IMR-90 (cell line): ENCODE results near the gene CORO7. TPM values are rescaled to one million over a fixed set of nuclear protein-coding genes. Genes with fewer than 3 reads are reported as not detected.

Experiments used
- ATAC-seq: fragments of 200-7000 bp; cut with Tn5 transposase; 2 replicates; pipeline ENCODE4 v1.9.1; 2020; ENCODE audit warnings: low read depth, mild to moderate bottlenecking, moderate library complexity
- BruUV-seq: library from RNA; stranded (reverse); fragments of 400-500 nt; replicated peaks from 2 replicates; lab custom pipeline; 2021; lab: Mats Ljungman, UMichigan
- CTCF ChIA-PET: fragments of 300-600 bp; formaldehyde crosslinking; extraction: SDS; loops from one replicate; lab custom pipeline; 2021; ENCODE audit warnings: antibody characterized with exemption; lab: Yijun Ruan, JAX
- POLR2A ChIA-PET: fragments of 300-600 bp; sonication (Branson Sonifier 250); formaldehyde crosslinking; loops from one replicate; lab custom pipeline; 2022; ENCODE audit warnings: antibody characterized with exemption; ENCODE audit not compliant: unreplicated experiment; lab: Charles Lee
- DNase-seq: peaks from one replicate; pipeline ENCODE4 v3.0.0; 2013
- H2AFZ ChIP-seq: replicated peaks from 2 replicates; pipeline ENCODE3; 2013; ENCODE audit warnings: low read length, mild to moderate bottlenecking; ENCODE audit not compliant: poor library complexity
- H2AK5ac ChIP-seq: 2 replicates; pipeline ENCODE4 v1.6.1; 2013; ENCODE audit warnings: low read depth, low read length, inconsistent platforms
- H2AK9ac ChIP-seq: replicated peaks from 2 replicates; pipeline ENCODE3; 2013; ENCODE audit warnings: mild to moderate bottlenecking, low read depth, low read length, moderate library complexity; ENCODE audit not compliant: poor library complexity
- H2BK120ac ChIP-seq: 2 replicates; pipeline ENCODE4 v1.6.1; 2013; ENCODE audit warnings: low read depth, low read length, inconsistent platforms
- H2BK15ac ChIP-seq: 3 replicates; pipeline ENCODE4 v1.6.1; 2013; ENCODE audit warnings: low read depth, low read length, inconsistent platforms
- H2BK20ac ChIP-seq: 2 replicates; pipeline ENCODE4 v1.6.1; 2013; ENCODE audit warnings: low read depth, mild to moderate bottlenecking, inconsistent platforms, low read length, moderate library complexity
- H2BK5ac ChIP-seq: 2 replicates; pipeline ENCODE4 v1.6.1; 2013; ENCODE audit warnings: mild to moderate bottlenecking, low read depth, low read length, inconsistent platforms; ENCODE audit not compliant: poor library complexity, severe bottlenecking
- H3K14ac ChIP-seq: replicated peaks from 2 replicates; pipeline ENCODE4 v1.6.1; 2013; ENCODE audit warnings: low read depth, low read length, inconsistent platforms
- H3K18ac ChIP-seq: 2 replicates; pipeline ENCODE4 v1.6.1; 2013; ENCODE audit warnings: low read depth, low read length, control low read depth
- H3K23ac ChIP-seq: 2 replicates; pipeline ENCODE4 v1.6.1; 2013; ENCODE audit warnings: low read depth, low read length, inconsistent platforms
- H3K27ac ChIP-seq: 2 replicates; pipeline ENCODE4 v1.5.1; 2013; ENCODE audit warnings: mild to moderate bottlenecking, control low read depth, low read length; ENCODE audit not compliant: insufficient read depth
- H3K27me3 ChIP-seq: 2 replicates; pipeline ENCODE4 v1.6.1; 2013; ENCODE audit warnings: low read length; ENCODE audit not compliant: control insufficient read depth, insufficient read depth
- H3K36me3 ChIP-seq: 2 replicates; pipeline ENCODE4 v1.6.1; 2013; ENCODE audit warnings: low read length, mixed read lengths; ENCODE audit not compliant: control insufficient read depth, insufficient read depth
- H3K4ac ChIP-seq: 2 replicates; pipeline ENCODE4 v1.6.1; 2013; ENCODE audit warnings: low read depth, low read length, inconsistent platforms
- H3K4me1 ChIP-seq: 2 replicates; pipeline ENCODE4 v1.6.1; 2013; ENCODE audit warnings: low read length, mixed read lengths; ENCODE audit not compliant: control insufficient read depth, insufficient read depth
- H3K4me2 ChIP-seq: 2 replicates; pipeline ENCODE4 v1.6.1; 2013; ENCODE audit warnings: low read depth, mild to moderate bottlenecking, control low read depth, low read length, moderate library complexity
- H3K4me3 ChIP-seq: 2 replicates; pipeline ENCODE4 v1.5.1; 2013; ENCODE audit warnings: low read depth, mild to moderate bottlenecking, control low read depth, low read length, moderate library complexity; ENCODE audit not compliant: insufficient read depth
- H3K56ac ChIP-seq: 2 replicates; pipeline ENCODE4 v1.6.1; 2013; ENCODE audit warnings: low read length, inconsistent platforms; ENCODE audit not compliant: insufficient read depth; ENCODE audit errors: extremely low read depth
- H3K79me1 ChIP-seq, 2 experiments: 2 replicates each; pipeline ENCODE4 v1.6.1; 2013; ENCODE audit warnings: low read length in 2 of 2, inconsistent platforms in 1 of 2, low read depth in 1 of 2
- H3K9ac ChIP-seq: 2 replicates; pipeline ENCODE4 v1.6.1; 2013; ENCODE audit warnings: low read depth, low read length, control low read depth
- H3K9me1 ChIP-seq: 2 replicates; pipeline ENCODE4 v1.6.1; 2013; ENCODE audit warnings: low read length, inconsistent platforms; ENCODE audit not compliant: insufficient read depth
- H3K9me3 ChIP-seq: 2 replicates; pipeline ENCODE4 v1.6.1; 2013; ENCODE audit warnings: low read length; ENCODE audit not compliant: control insufficient read depth, insufficient read depth
- H4K20me1 ChIP-seq: 2 replicates; pipeline ENCODE4 v1.6.1; 2013; ENCODE audit warnings: low read length, inconsistent platforms; ENCODE audit not compliant: insufficient read depth
- H4K5ac ChIP-seq: 2 replicates; pipeline ENCODE4 v1.6.1; 2013; ENCODE audit warnings: mild to moderate bottlenecking, low read depth, low read length, control low read depth
- H4K8ac ChIP-seq, 2 experiments: 2 replicates each; pipeline ENCODE4 v1.6.1; 2013; ENCODE audit warnings: low read depth in 2 of 2, low read length in 2 of 2, control low read depth in 1 of 2, inconsistent platforms in 1 of 2
- H4K91ac ChIP-seq: 2 replicates; pipeline ENCODE4 v1.6.1; 2013; ENCODE audit warnings: low read depth, low read length, inconsistent platforms; ENCODE audit not compliant: insufficient read depth
- CEBPB ChIP-seq: IDR thresholded peaks from 2 replicates; pipeline ENCODE4 v1.6.1; 2012; ENCODE audit warnings: low read depth, low read length, improper control_type of control experiment
- CHD1 ChIP-seq: IDR thresholded peaks from 2 replicates; pipeline ENCODE4 v1.6.1; 2012; ENCODE audit warnings: low read depth, low read length, improper control_type of control experiment
- FOS ChIP-seq: fragments of 150-350 bp; IDR thresholded peaks from 2 replicates; pipeline ENCODE4 v1.6.1; 2016; ENCODE audit warnings: low read depth, low read length
- MAFK ChIP-seq: IDR thresholded peaks from 2 replicates; pipeline ENCODE4 v1.6.1; 2012; ENCODE audit warnings: low read depth, low read length, improper control_type of control experiment
- MAZ ChIP-seq: IDR thresholded peaks from 2 replicates; pipeline ENCODE4 v1.6.1; 2012; ENCODE audit warnings: low read depth, mild to moderate bottlenecking, low read length, improper control_type of control experiment, moderate library complexity, borderline replicate concordance
- MXI1 ChIP-seq: IDR thresholded peaks from 2 replicates; pipeline ENCODE4 v1.6.1; 2012; ENCODE audit warnings: low read depth, mild to moderate bottlenecking, low read length, moderate library complexity, borderline replicate concordance
- NFE2L2 ChIP-seq: fragments of 150-350 bp; IDR thresholded peaks from 2 replicates; pipeline ENCODE4 v1.6.1; 2016; ENCODE audit warnings: low read depth, mild to moderate bottlenecking, low read length
- POLR2A ChIP-seq: IDR thresholded peaks from 2 replicates; pipeline ENCODE4 v1.6.1; 2012; ENCODE audit warnings: mild to moderate bottlenecking, low read depth, low read length
- RAD21 ChIP-seq: IDR thresholded peaks from 2 replicates; pipeline ENCODE4 v1.6.1; 2012; ENCODE audit warnings: low read length, improper control_type of control experiment
- RCOR1 ChIP-seq: IDR thresholded peaks from 2 replicates; pipeline ENCODE4 v1.6.1; 2012; ENCODE audit warnings: mild to moderate bottlenecking, low read length, improper control_type of control experiment; ENCODE audit not compliant: insufficient replicate concordance
- WGBS, 2 experiments: methylation state at CpG; one replicate each; pipeline versions ENCODE4 v1.1.5 to v1.1.7; 2013; ENCODE audit warnings: missing lambda C conversion rate in 2 of 2; ENCODE audit not compliant: insufficient read length in 1 of 2; ENCODE audit errors: extremely low coverage in 2 of 2; 5-methylcytosine and 5-hydroxymethylcytosine counted together
- dilution Hi-C: fragments of 300-500 bp; cut with HindIII; formaldehyde crosslinking; loops from one replicate; pipeline ENCODE4 v1.14.3; 2018; ENCODE audit warnings: low sequenced_read_pairs; ENCODE audit not compliant: unreplicated experiment
- in situ Hi-C: fragments of 300-500 bp; cut with MboI; formaldehyde crosslinking; loops from 3 replicates; pipeline ENCODE4 v1.14.3; 2019; ENCODE audit warnings: low sequenced_read_pairs, inconsistent platforms, mixed read lengths
- intact Hi-C: fragments of 100-400 bp; cut with micrococcal nuclease; formaldehyde crosslinking; loops from 2 replicates; pipeline ENCODE4 v1.10.0; 2022
- polyA plus RNA-seq, 3 experiments: library from polyadenylated mRNA; depleted of rRNA; stranded (reverse); fragments of >200 nt; gene quantifications; 2 replicates each; pipeline ENCODE4 v1.2.3, GENCODE V29; 2012; ENCODE audit warnings: low replicate concordance in 1 of 3
- total RNA-seq: library from RNA; depleted of rRNA; stranded (reverse); fragments of >200 nt; gene quantifications from 2 replicates; pipeline ENCODE4 v1.2.3, GENCODE V29; 2012
- TF ChIP-seq, protein P1 (sequence below): conservative IDR thresholded peaks from 2 replicates; pipeline ENCODE4 v1.5.1; 2012; ENCODE audit warnings: mild to moderate bottlenecking, low read depth, low read length, improper control_type of control experiment
- TF ChIP-seq, protein P2 (sequence below): fragments of 150-350 bp; IDR thresholded peaks from 2 replicates; pipeline ENCODE4 v1.6.1; 2016; ENCODE audit warnings: low read depth, mild to moderate bottlenecking, low read length, moderate library complexity, borderline replicate concordance

CORO7 gene
- total and polyA plus RNA-seq, 2 of the 4 experiments (the other 2 are of a cell fraction) = 6.3 to 26.7 TPM

DNA sequence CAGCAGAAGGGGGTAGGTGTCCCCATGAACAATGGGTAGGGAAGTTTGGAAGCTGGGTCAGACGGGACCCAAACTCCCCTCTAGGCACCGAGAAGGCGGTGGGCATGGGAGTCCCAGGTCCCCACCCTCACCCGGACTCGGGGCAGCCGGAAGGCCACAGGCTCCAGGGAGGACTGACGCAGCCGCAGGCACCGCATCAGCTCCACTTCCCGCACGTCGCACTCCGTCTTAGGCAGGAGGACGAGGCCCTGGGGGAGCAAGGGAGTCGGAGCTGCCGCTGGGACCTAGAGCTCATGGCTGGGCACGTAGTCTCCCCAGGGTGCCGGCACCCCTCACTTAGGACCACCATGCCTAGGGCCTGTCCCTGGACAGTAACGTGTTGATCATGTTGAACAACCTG lies 58.2 kb downstream of the CORO7 start:
- Histone ChIP-seq H3K9me1 (0 out of 2 replicates have a peak, but pooled peaks cover 5% of the 10 kb centered on the region), H3K4me3 (no peak overlapping the region), H2BK120ac (no peak overlapping the region), H3K27me3 (no peaks in the 10 kb centered on the region), H2BK20ac (no peak overlapping the region), H4K5ac (no peak overlapping the region), H4K91ac (no peak overlapping the region), H2BK5ac (no peak overlapping the region), H2AK5ac (peak overlapping the region; percentile 76; the same call in 1 of the 2 replicates), H4K8ac (no peak overlapping the region), H3K23ac (no peak overlapping the region), H3K14ac (no peak overlapping the region), H3K79me1 (no peaks in the 10 kb centered on the region), H3K18ac (no peak overlapping the region), H2AFZ (no peak overlapping the region), H3K9me3 (no peaks in the 10 kb centered on the region), H2AK9ac (no peak overlapping the region), H3K4me2 (no peak overlapping the region), H3K4ac (no peak overlapping the region), H4K20me1 (peaks cover 4% of the 10 kb centered on the region; the same call in 1 of the 2 replicates), H3K27ac (no peak overlapping the region), H3K9ac (no peak overlapping the region), H3K36me3 (peaks cover 4% of the 10 kb centered on the region; the same call in 1 of the 2 replicates), H2BK15ac (no peak overlapping the region), H3K56ac (no peak overlapping the region), H3K4me1 (peaks cover 1% of the 10 kb centered on the region; the same call in 1 of the 2 replicates)
- ChIA-PET CTCF (interaction anchor here (0.8 kb wide), 1 partner anchor 44 kb away, joined by 4 read pairs; no protein-coding TSS in a partner anchor), POLR2A (no interaction called here)
- BruUV-seq = no TSS peak
- ATAC-seq (no peak), DNase-seq (no peak)
- 96% methylated on average over 13 of the region's 19 CpGs; no CpG with 5 or more reads in 1 of the 2 experiments for WGBS, 2 experiments
- TF ChIP-seq MAFK = no peak
- TF ChIP-seq, protein P1, sequence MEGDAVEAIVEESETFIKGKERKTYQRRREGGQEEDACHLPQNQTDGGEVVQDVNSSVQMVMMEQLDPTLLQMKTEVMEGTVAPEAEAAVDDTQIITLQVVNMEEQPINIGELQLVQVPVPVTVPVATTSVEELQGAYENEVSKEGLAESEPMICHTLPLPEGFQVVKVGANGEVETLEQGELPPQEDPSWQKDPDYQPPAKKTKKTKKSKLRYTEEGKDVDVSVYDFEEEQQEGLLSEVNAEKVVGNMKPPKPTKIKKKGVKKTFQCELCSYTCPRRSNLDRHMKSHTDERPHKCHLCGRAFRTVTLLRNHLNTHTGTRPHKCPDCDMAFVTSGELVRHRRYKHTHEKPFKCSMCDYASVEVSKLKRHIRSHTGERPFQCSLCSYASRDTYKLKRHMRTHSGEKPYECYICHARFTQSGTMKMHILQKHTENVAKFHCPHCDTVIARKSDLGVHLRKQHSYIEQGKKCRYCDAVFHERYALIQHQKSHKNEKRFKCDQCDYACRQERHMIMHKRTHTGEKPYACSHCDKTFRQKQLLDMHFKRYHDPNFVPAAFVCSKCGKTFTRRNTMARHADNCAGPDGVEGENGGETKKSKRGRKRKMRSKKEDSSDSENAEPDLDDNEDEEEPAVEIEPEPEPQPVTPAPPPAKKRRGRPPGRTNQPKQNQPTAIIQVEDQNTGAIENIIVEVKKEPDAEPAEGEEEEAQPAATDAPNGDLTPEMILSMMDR = no peak
- TF ChIP-seq CHD1 = no peak
- no peak for TF ChIP-seq MAZ
- TF ChIP-seq, protein P2, sequence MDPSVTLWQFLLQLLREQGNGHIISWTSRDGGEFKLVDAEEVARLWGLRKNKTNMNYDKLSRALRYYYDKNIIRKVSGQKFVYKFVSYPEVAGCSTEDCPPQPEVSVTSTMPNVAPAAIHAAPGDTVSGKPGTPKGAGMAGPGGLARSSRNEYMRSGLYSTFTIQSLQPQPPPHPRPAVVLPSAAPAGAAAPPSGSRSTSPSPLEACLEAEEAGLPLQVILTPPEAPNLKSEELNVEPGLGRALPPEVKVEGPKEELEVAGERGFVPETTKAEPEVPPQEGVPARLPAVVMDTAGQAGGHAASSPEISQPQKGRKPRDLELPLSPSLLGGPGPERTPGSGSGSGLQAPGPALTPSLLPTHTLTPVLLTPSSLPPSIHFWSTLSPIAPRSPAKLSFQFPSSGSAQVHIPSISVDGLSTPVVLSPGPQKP = no peak
- TF ChIP-seq NFE2L2 = no peak
- TF ChIP-seq RCOR1 = no peak
- no peak for TF ChIP-seq FOS
- TF ChIP-seq MXI1 = no peak
- TF ChIP-seq CEBPB = no peak
- no peak for TF ChIP-seq POLR2A
- no peak for TF ChIP-seq RAD21
- in situ Hi-C loops (no loop called here), dilution Hi-C loops (no loop called here), intact Hi-C loops (no loop called here)
